HCT116 (cell line): ENCODE results near the gene SYN1. TPM values are rescaled to one million over a fixed set of nuclear protein-coding genes. Genes with fewer than 3 reads are reported as not detected.

Source experiments
- ATAC-seq: fragments of 200-7000 bp; cut with Tn5 transposase; 2 replicates; pipeline ENCODE4 v1.9.1; 2020; ENCODE audit warnings: mild to moderate bottlenecking, moderate library complexity
- BruUV-seq: library from RNA; stranded (reverse); fragments of 400-500 nt; replicated peaks from 2 replicates; lab custom pipeline; 2021; lab: Mats Ljungman, UMichigan
- CTCF ChIA-PET: fragments of 300-600 bp; sonication (Branson Sonifier 250); formaldehyde crosslinking; loops from one replicate; lab custom pipeline; 2021; ENCODE audit warnings: antibody characterized with exemption; lab: Charles Lee
- POLR2A ChIA-PET: fragments of 300-600, 350-600 bp; sonication (Branson Sonifier 250); formaldehyde crosslinking; loops from one replicate; lab custom pipeline; 2021; ENCODE audit warnings: antibody characterized with exemption; lab: Charles Lee
- RAD21 ChIA-PET, 2 experiments: fragments of 300-600 bp; sonication (Branson Sonifier 250); formaldehyde crosslinking; loops; one replicate each; lab custom pipeline; 2023; ENCODE audit warnings: low total read pairs in 2 of 2; ENCODE audit not compliant: uncharacterized antibody in 2 of 2, unreplicated experiment in 2 of 2, low non-redundant PET in 1 of 2; lab: Charles Lee
- DNase-seq: peaks from one replicate; pipeline ENCODE4 v3.0.0-alpha.2; 2010; ENCODE audit warnings: low read depth, low spot score
- H2AFZ ChIP-seq: fragments of 200-600 bp; shearing (Covaris generic), sonication (generic); 2 replicates; pipeline ENCODE4 v1.6.1; 2017; ENCODE audit warnings: low read depth, mixed run types, mixed read lengths, antibody characterized with exemption, low read length; ENCODE audit not compliant: poor library complexity, severe bottlenecking
- H3K27ac ChIP-seq: 2 replicates; pipeline ENCODE4 v1.5.1; 2012; ENCODE audit warnings: low read depth, low read length
- H3K27me3 ChIP-seq: fragments of 200-600 bp; sonication (generic); 2 replicates; pipeline ENCODE4 v1.6.1; 2016; ENCODE audit warnings: mixed run types, low read length, mixed read lengths; ENCODE audit not compliant: insufficient read depth
- H3K36me3 ChIP-seq, 2 experiments: fragments of 200-500 bp in 1 of 2; fragments of 200-600 bp in 1 of 2; sonication (Bioruptor generic) in 1 of 2; sonication (generic) in 1 of 2; 2 replicates each; pipeline versions ENCODE4 v1.5.1 to v1.6.1; 2014 to 2016; ENCODE audit warnings: low read length in 2 of 2, inconsistent platforms in 1 of 2, mixed read lengths in 1 of 2, mixed run types in 1 of 2; ENCODE audit not compliant: insufficient read depth in 2 of 2, control insufficient read depth in 1 of 2
- H3K4me1 ChIP-seq, 2 experiments: fragments of 200-600 bp in 1 of 2; sonication (generic) in 1 of 2; 2 replicates each; pipeline versions ENCODE4 v1.5.1 to v1.6.1; 2012 to 2017; ENCODE audit warnings: low read length in 2 of 2, inconsistent platforms in 1 of 2, mild to moderate bottlenecking in 1 of 2, mixed read lengths in 1 of 2, mixed run types in 1 of 2, moderate library complexity in 1 of 2; ENCODE audit not compliant: insufficient read depth in 2 of 2, control insufficient read depth in 1 of 2
- H3K4me2 ChIP-seq: fragments of 200-600 bp; sonication (generic); 2 replicates; pipeline ENCODE4 v1.6.1; 2017; ENCODE audit warnings: mixed run types, low read length, mixed read lengths
- H3K4me3 ChIP-seq, 2 experiments: fragments of 200-600 bp in 1 of 2; sonication (generic) in 1 of 2; replicated peaks in 1 of 2; 2 replicates each; pipeline ENCODE4 v1.5.1; 2011 to 2016; ENCODE audit warnings: low read length in 2 of 2, control low read depth in 1 of 2, low read depth in 1 of 2, mild to moderate bottlenecking in 1 of 2, mixed read lengths in 1 of 2, mixed run types in 1 of 2
- H3K79me2 ChIP-seq: fragments of 200-600 bp; sonication (generic); 2 replicates; pipeline ENCODE4 v1.6.1; 2017; ENCODE audit warnings: mild to moderate bottlenecking, mixed run types, low read length, moderate library complexity, mixed read lengths; ENCODE audit not compliant: insufficient read depth
- H3K9ac ChIP-seq: fragments of 200-600 bp; sonication (generic); 2 replicates; pipeline ENCODE4 v1.6.1; 2016; ENCODE audit warnings: low read length, mixed read lengths
- H3K9me2 ChIP-seq: fragments of 200-600 bp; sonication (generic), shearing (Covaris generic); 2 replicates; pipeline ENCODE4 v1.6.1; 2017; ENCODE audit warnings: mixed run types, mild to moderate bottlenecking, moderate library complexity; ENCODE audit not compliant: insufficient read depth
- H3K9me3 ChIP-seq, 2 experiments: fragments of 200-500 bp in 1 of 2; fragments of 200-600 bp in 1 of 2; sonication (Bioruptor generic) in 1 of 2; sonication (generic) in 1 of 2; 2 replicates each; pipeline ENCODE4 v1.6.1; 2014 to 2017; ENCODE audit warnings: low read length in 2 of 2, mixed read lengths in 2 of 2, inconsistent platforms in 1 of 2, low read depth in 1 of 2, mild to moderate bottlenecking in 1 of 2, mixed run types in 1 of 2, moderate library complexity in 1 of 2; ENCODE audit not compliant: control insufficient read depth in 1 of 2, insufficient read depth in 1 of 2
- H4K20me1 ChIP-seq: fragments of 200-600 bp; sonication (generic), shearing (Covaris generic); 2 replicates; pipeline ENCODE4 v1.6.1; 2017; ENCODE audit warnings: mixed run types, mild to moderate bottlenecking, moderate library complexity; ENCODE audit not compliant: insufficient read depth
- CBX3 ChIP-seq: IDR thresholded peaks from 2 replicates; pipeline ENCODE4 v1.6.1; 2012; ENCODE audit warnings: low read depth
- POLR2A ChIP-seq: IDR thresholded peaks from 2 replicates; pipeline ENCODE4 v1.7.0; 2011; ENCODE audit warnings: borderline replicate concordance; ENCODE audit not compliant: insufficient read depth, insufficient read length; ENCODE audit errors: extremely low read depth
- POLR2AphosphoS5 ChIP-seq: IDR thresholded peaks from 2 replicates; pipeline ENCODE4 v1.6.1; 2011; ENCODE audit warnings: mild to moderate bottlenecking, low read depth, low read length, moderate library complexity
- RAD21 ChIP-seq: IDR thresholded peaks from 2 replicates; pipeline ENCODE4 v1.6.1; 2012; ENCODE audit warnings: low read depth, mild to moderate bottlenecking
- REST ChIP-seq: IDR thresholded peaks from 2 replicates; pipeline ENCODE4 v1.6.1; 2012; ENCODE audit warnings: low read depth
- TCF7L2 ChIP-seq: IDR thresholded peaks from 2 replicates; pipeline ENCODE4 v1.7.0; 2011; ENCODE audit warnings: borderline replicate concordance, inconsistent platforms; ENCODE audit not compliant: insufficient read depth, insufficient read length; ENCODE audit errors: extremely low read depth
- ZNF274 ChIP-seq: fragments of 200-500 bp; sonication (Bioruptor generic); IDR thresholded peaks from 2 replicates; pipeline ENCODE4 v1.6.1; 2014; ENCODE audit warnings: mild to moderate bottlenecking, low read depth, low read length, inconsistent platforms
- intact Hi-C: fragments of 100-400 bp; cut with micrococcal nuclease; formaldehyde crosslinking; loops from 2 replicates; pipeline ENCODE4 v1.10.0; 2022
- total RNA-seq: library from RNA; stranded (reverse); gene quantifications from one replicate; pipeline ENCODE4 v1.2.1, GENCODE V29; 2021; ENCODE audit not compliant: unreplicated experiment

The SYN1 gene
- total RNA-seq, 1 experiment from 2014 or later: 0.86 TPM

GRCh38 chrX:47539860-47540259 lies 79.8 kb downstream of the SYN1 start:
- ChIA-PET POLR2A (no interaction called here), CTCF (interaction anchor here (1.1 kb wide), 1 partner anchor 17 kb away, joined by 3 read pairs; no protein-coding TSS in a partner anchor), RAD21 (no interaction called here)
- no TSS peak for BruUV-seq
- intact Hi-C loops: no loop called here
- Histone ChIP-seq H3K4me2 (no peak overlapping the region), H3K4me3 (no peak overlapping the region), H3K27me3 (no peaks in the 10 kb centered on the region), H3K79me2 (no peaks in the 10 kb centered on the region), H4K20me1 (no peaks in the 10 kb centered on the region), H3K9me3 (no peaks in the 10 kb centered on the region), H3K4me1 (peaks cover 5 to 14% of the 10 kb centered on the region in 2 experiments; a peak in 3 of 4 replicates), H3K36me3 (no peaks in the 10 kb centered on the region), H3K27ac (no peak overlapping the region), H2AFZ (no peak overlapping the region), H3K9ac (no peak overlapping the region), H3K9me2 (no peaks in the 10 kb centered on the region)
- TF ChIP-seq RAD21 (no peak), REST (no peak), POLR2A (no peak), ZNF274 (no peak), TCF7L2 (no peak), POLR2AphosphoS5 (no peak), CBX3 (no peak)
- ATAC-seq (no peak), DNase-seq (no peak)
